ENCODE data around the gene PRPF18.

Gene PRPF18

DNA sequence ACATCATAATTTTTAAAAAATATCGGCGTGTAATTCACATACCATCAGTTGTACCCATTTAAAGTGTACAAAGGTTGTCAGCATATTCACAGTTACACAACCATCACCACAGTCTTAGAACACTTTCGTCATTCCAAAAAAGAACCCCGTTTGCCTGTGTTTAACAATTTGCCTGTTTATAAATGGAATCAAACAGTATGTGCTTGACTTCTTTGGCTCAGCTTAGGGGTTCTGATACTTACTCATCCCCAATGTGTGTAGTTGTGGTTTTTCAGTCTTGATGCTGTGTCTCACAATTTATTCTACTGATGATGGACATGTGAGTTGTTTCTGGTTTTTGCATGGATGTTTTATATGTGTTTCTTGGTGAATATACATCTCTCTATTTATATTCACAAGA is 50.0 kb downstream of the PRPF18 start:
- H3K23ac ChIP-seq (ENCODE audit: low read length), result no peak overlapping the region
- no peak overlapping the region for H3K18ac ChIP-seq (ENCODE audit: low read length)
- no peaks in the 10 kb centered on the region for H3K79me2 ChIP-seq (ENCODE audit: control insufficient read depth, insufficient read depth, low read length)
- no peaks in the 10 kb centered on the region for H3K27me3 ChIP-seq (ENCODE audit: insufficient read depth, low read length, poor library complexity)
- H4K5ac ChIP-seq (ENCODE audit: low read length), result no peak overlapping the region
- H3K4ac ChIP-seq (ENCODE audit: low read depth, low read length), result no peak overlapping the region
- H3K56ac ChIP-seq (ENCODE audit: low read length), result no peak overlapping the region
- no peaks in the 10 kb centered on the region for H3K79me1 ChIP-seq (ENCODE audit: low read length)
- no peak overlapping the region for H2BK5ac ChIP-seq (ENCODE audit: low read length)
- no peak for DNase-seq
- H3K4me3 ChIP-seq (ENCODE audit: low read length), result no peak overlapping the region
- no peak overlapping the region for H3K4me2 ChIP-seq (ENCODE audit: low read length)
- H3K9ac ChIP-seq (ENCODE audit: low read length), result no peak overlapping the region
- no peak overlapping the region for H2BK15ac ChIP-seq (replicated peaks; ENCODE audit: low read depth)
- no peaks in the 10 kb centered on the region for H3K4me1 ChIP-seq (ENCODE audit: control insufficient read depth, low read depth, low read length)
- H2BK120ac ChIP-seq (ENCODE audit: low read depth, low read length), result no peak overlapping the region
- H4K8ac ChIP-seq (ENCODE audit: low read depth, low read length), result no peak overlapping the region
- no peak overlapping the region for H2AK5ac ChIP-seq (ENCODE audit: low read length)
- H3K36me3 ChIP-seq (ENCODE audit: control insufficient read depth, insufficient read depth, low read length), result no peaks in the 10 kb centered on the region
- H3K27ac ChIP-seq (ENCODE audit: low read depth, low read length), result no peak overlapping the region
- no CpG with 5 or more reads among the region's 4 CpGs for WGBS (ENCODE audit: extremely low coverage, insufficient coverage, low lambda C conversion rate)

DNA sequence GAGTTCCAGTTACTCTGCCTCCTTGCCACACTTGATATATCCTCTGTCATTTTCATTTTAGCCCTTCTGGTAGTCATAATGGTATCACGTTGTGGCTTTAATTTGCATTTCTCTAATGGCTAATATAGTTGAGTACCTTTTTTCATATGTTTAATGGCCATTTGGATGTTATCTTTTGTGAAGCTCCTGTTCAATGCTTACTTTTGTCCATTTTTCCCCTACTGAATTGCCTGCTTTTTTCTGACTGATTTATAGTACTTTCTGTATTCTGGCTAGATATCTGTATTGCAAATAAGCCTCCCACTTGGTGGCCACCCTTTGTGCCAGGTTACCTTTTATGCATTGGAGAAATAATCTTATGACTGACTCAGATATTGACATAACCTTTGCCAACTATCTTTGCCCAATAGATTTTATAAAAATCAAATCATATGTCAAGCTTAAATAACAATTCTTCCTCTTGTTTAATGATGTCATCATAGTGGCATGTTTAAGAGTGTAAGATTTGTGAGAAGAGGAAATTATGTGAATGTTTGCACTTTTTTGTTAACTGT is 50.6 kb downstream of the PRPF18 start:
- H3K79me1 ChIP-seq (ENCODE audit: low read length), result no peaks in the 10 kb centered on the region
- H4K8ac ChIP-seq (ENCODE audit: low read depth, low read length), result no peak overlapping the region
- H3K27ac ChIP-seq (ENCODE audit: low read depth, low read length), result no peak overlapping the region
- no peak overlapping the region for H2BK5ac ChIP-seq (ENCODE audit: low read length)
- no peak overlapping the region for H3K18ac ChIP-seq (ENCODE audit: low read length)
- no peak overlapping the region for H4K5ac ChIP-seq (ENCODE audit: low read length)
- H3K4me3 ChIP-seq (ENCODE audit: low read length), result no peak overlapping the region
- H3K4ac ChIP-seq (ENCODE audit: low read depth, low read length), result no peak overlapping the region
- H3K56ac ChIP-seq (ENCODE audit: low read length), result no peak overlapping the region
- H2BK15ac ChIP-seq (replicated peaks; ENCODE audit: low read depth), result no peak overlapping the region
- H3K4me2 ChIP-seq (ENCODE audit: low read length), result no peak overlapping the region
- peaks cover 2% of the 10 kb centered on the region for H3K36me3 ChIP-seq (ENCODE audit: control insufficient read depth, insufficient read depth, low read length)
- no peak for DNase-seq
- no peak overlapping the region for H2AK5ac ChIP-seq (ENCODE audit: low read length)
- H3K23ac ChIP-seq (ENCODE audit: low read length), result no peak overlapping the region
- no peaks in the 10 kb centered on the region for H3K27me3 ChIP-seq (ENCODE audit: insufficient read depth, low read length, poor library complexity)
- no peaks in the 10 kb centered on the region for H3K79me2 ChIP-seq (ENCODE audit: control insufficient read depth, insufficient read depth, low read length)
- WGBS (ENCODE audit: extremely low coverage, insufficient coverage, low lambda C conversion rate), result no CpG with 5 or more reads among the region's 1 CpG
- H3K9ac ChIP-seq (ENCODE audit: low read length), result no peak overlapping the region
- H2BK120ac ChIP-seq (ENCODE audit: low read depth, low read length), result no peak overlapping the region
- no peaks in the 10 kb centered on the region for H3K4me1 ChIP-seq (ENCODE audit: control insufficient read depth, low read depth, low read length)

DNA sequence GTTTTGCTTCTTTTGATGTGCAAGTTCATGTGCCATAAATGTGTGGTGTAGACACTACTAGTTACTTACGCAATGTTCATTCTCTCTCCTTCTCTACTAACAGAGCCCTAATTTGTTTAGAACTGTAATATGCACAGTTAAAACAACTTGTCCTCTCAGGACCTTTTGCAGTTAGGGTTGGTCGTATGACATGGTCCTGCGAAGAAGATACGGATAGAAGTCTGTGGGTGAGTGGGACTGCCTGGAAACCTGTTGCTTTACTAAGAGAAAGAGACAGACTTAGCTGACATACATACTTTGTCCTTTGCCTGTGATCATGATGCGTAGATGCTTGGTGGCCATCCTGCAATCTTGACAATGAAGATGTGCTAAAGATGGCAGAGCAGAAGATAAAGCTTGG is 51.1 kb downstream of the PRPF18 start:
- Histone ChIP-seq H3K27me3 (ENCODE audit: insufficient read depth, low read length, poor library complexity) (no peaks in the 10 kb centered on the region), H3K79me1 (ENCODE audit: low read length) (no peaks in the 10 kb centered on the region), H3K9ac (ENCODE audit: low read length) (no peak overlapping the region), H3K4me3 (ENCODE audit: low read length) (no peak overlapping the region), H3K4me1 (ENCODE audit: control insufficient read depth, low read depth, low read length) (no peaks in the 10 kb centered on the region), H3K4me2 (ENCODE audit: low read length) (no peak overlapping the region), H3K27ac (ENCODE audit: low read depth, low read length) (no peak overlapping the region), H4K5ac (ENCODE audit: low read length) (no peak overlapping the region), H2BK120ac (ENCODE audit: low read depth, low read length) (no peak overlapping the region), H2BK5ac (ENCODE audit: low read length) (no peak overlapping the region), H2BK15ac (replicated peaks; ENCODE audit: low read depth) (no peak overlapping the region), H3K23ac (ENCODE audit: low read length) (no peak overlapping the region), H3K4ac (ENCODE audit: low read depth, low read length) (no peak overlapping the region), H3K56ac (ENCODE audit: low read length) (no peak overlapping the region), H4K8ac (ENCODE audit: low read depth, low read length) (no peak overlapping the region), H3K18ac (ENCODE audit: low read length) (no peak overlapping the region), H3K79me2 (ENCODE audit: control insufficient read depth, insufficient read depth, low read length) (no peaks in the 10 kb centered on the region), H3K36me3 (ENCODE audit: control insufficient read depth, insufficient read depth, low read length) (peaks cover 2% of the 10 kb centered on the region), H2AK5ac (ENCODE audit: low read length) (no peak overlapping the region)
- no CpG with 5 or more reads among the region's 5 CpGs for WGBS (ENCODE audit: extremely low coverage, insufficient coverage, low lambda C conversion rate)
- no peak for DNase-seq

DNA sequence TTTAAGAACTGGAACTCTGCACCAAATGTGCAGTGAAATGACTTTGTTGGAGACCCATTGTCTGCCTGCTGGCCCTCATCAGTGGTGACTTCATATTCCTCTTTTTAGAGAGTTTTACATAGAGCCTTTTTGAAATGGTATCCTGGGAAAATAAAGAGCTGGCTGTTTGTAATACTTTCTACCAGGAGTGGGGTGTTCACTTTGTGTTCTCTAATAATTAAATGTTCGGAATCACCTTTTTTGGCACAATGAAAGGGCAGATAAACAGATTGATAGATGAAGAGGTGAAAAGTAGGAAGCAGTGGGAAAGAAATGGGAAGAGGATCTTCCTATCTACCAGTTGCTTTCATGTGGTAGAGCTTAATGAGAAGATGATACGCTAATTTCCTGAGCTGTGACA is 55.5 kb downstream of the PRPF18 start:
- Histone ChIP-seq H3K18ac (ENCODE audit: low read length) (no peak overlapping the region), H3K4ac (ENCODE audit: low read depth, low read length) (no peak overlapping the region), H4K8ac (ENCODE audit: low read depth, low read length) (no peak overlapping the region), H3K4me1 (ENCODE audit: control insufficient read depth, low read depth, low read length) (no peaks in the 10 kb centered on the region), H3K79me2 (ENCODE audit: control insufficient read depth, insufficient read depth, low read length) (no peaks in the 10 kb centered on the region), H3K36me3 (ENCODE audit: control insufficient read depth, insufficient read depth, low read length) (peaks cover 12% of the 10 kb centered on the region), H2AK5ac (ENCODE audit: low read length) (no peak overlapping the region), H2BK120ac (ENCODE audit: low read depth, low read length) (no peak overlapping the region), H3K4me3 (ENCODE audit: low read length) (no peak overlapping the region), H2BK5ac (ENCODE audit: low read length) (no peak overlapping the region), H3K27ac (ENCODE audit: low read depth, low read length) (no peak overlapping the region), H3K56ac (ENCODE audit: low read length) (no peak overlapping the region), H3K4me2 (ENCODE audit: low read length) (no peak overlapping the region), H2BK15ac (replicated peaks; ENCODE audit: low read depth) (no peak overlapping the region), H3K9ac (ENCODE audit: low read length) (no peak overlapping the region), H3K23ac (ENCODE audit: low read length) (no peak overlapping the region), H3K79me1 (ENCODE audit: low read length) (no peaks in the 10 kb centered on the region), H4K5ac (ENCODE audit: low read length) (no peak overlapping the region), H3K27me3 (ENCODE audit: insufficient read depth, low read length, poor library complexity) (no peaks in the 10 kb centered on the region)
- no peak for DNase-seq
- no CpG with 5 or more reads among the region's 2 CpGs for WGBS (ENCODE audit: extremely low coverage, insufficient coverage, low lambda C conversion rate)

DNA sequence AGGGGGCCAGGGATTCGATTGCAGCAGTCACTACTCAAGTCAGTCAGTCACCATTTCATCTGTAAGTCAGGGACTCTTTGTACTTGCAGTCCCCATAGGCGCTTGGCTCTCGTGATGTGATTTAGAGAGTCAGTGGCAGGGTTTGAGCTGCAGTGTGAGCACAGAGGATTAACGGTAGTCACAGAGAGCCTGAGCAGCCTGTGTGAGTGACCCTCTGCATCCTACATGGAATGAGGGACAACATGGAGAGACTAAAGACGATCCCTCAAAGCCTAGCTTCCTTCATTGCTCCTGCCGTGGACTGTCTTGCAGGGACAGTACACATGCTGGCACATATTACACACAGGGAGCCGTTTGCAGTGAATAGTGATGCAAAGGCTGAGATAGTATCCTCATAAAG is 56.3 kb downstream of the PRPF18 start:
- Histone ChIP-seq H2AK5ac (ENCODE audit: low read length) (no peak overlapping the region), H3K56ac (ENCODE audit: low read length) (no peak overlapping the region), H3K79me1 (ENCODE audit: low read length) (no peaks in the 10 kb centered on the region), H4K8ac (ENCODE audit: low read depth, low read length) (no peak overlapping the region), H3K36me3 (ENCODE audit: control insufficient read depth, insufficient read depth, low read length) (peaks cover 12% of the 10 kb centered on the region), H2BK15ac (replicated peaks; ENCODE audit: low read depth) (no peak overlapping the region), H3K27ac (ENCODE audit: low read depth, low read length) (no peak overlapping the region), H3K18ac (ENCODE audit: low read length) (no peak overlapping the region), H3K27me3 (ENCODE audit: insufficient read depth, low read length, poor library complexity) (no peaks in the 10 kb centered on the region), H2BK120ac (ENCODE audit: low read depth, low read length) (no peak overlapping the region), H2BK5ac (ENCODE audit: low read length) (no peak overlapping the region), H3K4me1 (ENCODE audit: control insufficient read depth, low read depth, low read length) (no peaks in the 10 kb centered on the region), H3K79me2 (ENCODE audit: control insufficient read depth, insufficient read depth, low read length) (no peaks in the 10 kb centered on the region), H4K5ac (ENCODE audit: low read length) (no peak overlapping the region), H3K9ac (ENCODE audit: low read length) (no peak overlapping the region), H3K4me3 (ENCODE audit: low read length) (no peak overlapping the region), H3K4ac (ENCODE audit: low read depth, low read length) (no peak overlapping the region), H3K4me2 (ENCODE audit: low read length) (no peak overlapping the region), H3K23ac (ENCODE audit: low read length) (no peak overlapping the region)
- no CpG with 5 or more reads among the region's 7 CpGs for WGBS (ENCODE audit: extremely low coverage, insufficient coverage, low lambda C conversion rate)
- no peak for DNase-seq

DNA sequence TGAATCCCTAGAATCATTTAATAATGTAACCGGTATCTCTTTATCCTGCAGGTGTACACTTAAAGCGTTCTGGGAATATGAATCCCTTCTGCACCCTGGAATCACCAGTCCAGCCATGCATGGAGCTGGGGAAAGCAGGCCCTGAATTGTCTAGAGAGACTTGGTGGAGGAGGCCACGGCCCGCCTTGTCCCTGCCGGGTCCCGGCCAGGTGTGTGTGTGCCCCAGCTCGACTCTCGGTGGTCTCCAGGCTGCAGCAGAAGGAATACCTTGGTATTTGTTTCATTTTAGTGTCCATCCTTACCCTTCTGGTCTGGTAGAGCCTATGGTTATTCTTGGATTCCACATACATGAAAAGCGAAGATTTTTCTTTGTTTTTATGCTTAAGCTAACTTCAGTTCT is 58.1 kb downstream of the PRPF18 start:
- no peak overlapping the region for H3K56ac ChIP-seq (ENCODE audit: low read length)
- no peak overlapping the region for H2BK120ac ChIP-seq (ENCODE audit: low read depth, low read length)
- no peak overlapping the region for H2AK5ac ChIP-seq (ENCODE audit: low read length)
- no peak overlapping the region for H3K18ac ChIP-seq (ENCODE audit: low read length)
- no peak overlapping the region for H3K4me2 ChIP-seq (ENCODE audit: low read length)
- DNase-seq, result no peak
- H3K36me3 ChIP-seq (ENCODE audit: control insufficient read depth, insufficient read depth, low read length), result peaks cover 12% of the 10 kb centered on the region
- H2BK5ac ChIP-seq (ENCODE audit: low read length), result no peak overlapping the region
- H3K23ac ChIP-seq (ENCODE audit: low read length), result no peak overlapping the region
- no peak overlapping the region for H3K27ac ChIP-seq (ENCODE audit: low read depth, low read length)
- no peak overlapping the region for H3K4ac ChIP-seq (ENCODE audit: low read depth, low read length)
- H3K4me3 ChIP-seq (ENCODE audit: low read length), result no peak overlapping the region
- no peaks in the 10 kb centered on the region for H3K79me1 ChIP-seq (ENCODE audit: low read length)
- no peaks in the 10 kb centered on the region for H3K4me1 ChIP-seq (ENCODE audit: control insufficient read depth, low read depth, low read length)
- no peaks in the 10 kb centered on the region for H3K27me3 ChIP-seq (ENCODE audit: insufficient read depth, low read length, poor library complexity)
- no peak overlapping the region for H2BK15ac ChIP-seq (replicated peaks; ENCODE audit: low read depth)
- H4K8ac ChIP-seq (ENCODE audit: low read depth, low read length), result no peak overlapping the region
- H3K9ac ChIP-seq (ENCODE audit: low read length), result no peak overlapping the region
- H4K5ac ChIP-seq (ENCODE audit: low read length), result no peak overlapping the region
- no CpG with 5 or more reads among the region's 9 CpGs for WGBS (ENCODE audit: extremely low coverage, insufficient coverage, low lambda C conversion rate)
- H3K79me2 ChIP-seq (ENCODE audit: control insufficient read depth, insufficient read depth, low read length), result no peaks in the 10 kb centered on the region
